Osteocyte (in vitro differentiated cells): ENCODE results near the gene IL1RAP. TPM values are rescaled to one million over a fixed set of nuclear protein-coding genes. Genes with fewer than 3 reads are reported as not detected.

Source experiments
- DNase-seq: peaks from one replicate; pipeline ENCODE4 v3.0.0; 2021; ENCODE audit warnings: mixed read lengths; ENCODE audit not compliant: unreplicated experiment; ENCODE audit errors: extremely low spot score
- H3K27ac Mint-ChIP-seq: one replicate; pipeline ENCODE4 v1.8.0; 2021; ENCODE audit warnings: mild to moderate bottlenecking, mixed read lengths; ENCODE audit not compliant: unreplicated experiment
- H3K27me3 Mint-ChIP-seq: one replicate; pipeline ENCODE4 v1.8.0; 2021; ENCODE audit warnings: mixed read lengths; ENCODE audit not compliant: unreplicated experiment
- H3K36me3 Mint-ChIP-seq: one replicate; pipeline ENCODE4 v1.8.0; 2021; ENCODE audit warnings: mixed read lengths; ENCODE audit not compliant: unreplicated experiment
- H3K4me1 Mint-ChIP-seq: one replicate; pipeline ENCODE4 v1.8.0; 2021; ENCODE audit warnings: mixed read lengths; ENCODE audit not compliant: unreplicated experiment
- H3K4me3 Mint-ChIP-seq: one replicate; pipeline ENCODE4 v1.8.0; 2021; ENCODE audit warnings: mild to moderate bottlenecking, moderate library complexity, mixed read lengths; ENCODE audit not compliant: unreplicated experiment
- H3K9me3 Mint-ChIP-seq: one replicate; pipeline ENCODE4 v1.8.0; 2021; ENCODE audit warnings: mixed read lengths; ENCODE audit not compliant: unreplicated experiment
- total RNA-seq: library from RNA; stranded (reverse); gene quantifications from 2 replicates; pipeline ENCODE4 v1.2.1, GENCODE V29; 2021
- TF ChIP-seq, protein P1 (sequence below): fragments of 200-600 bp; sonication (generic); IDR thresholded peaks from 2 replicates; pipeline ENCODE4 v1.5.0; 2021; ENCODE audit warnings: antibody characterized with exemption, mild to moderate bottlenecking, moderate library complexity

IL1RAP gene
- total RNA-seq, 1 donor from 2014 or later: 29.3 TPM

DNA sequence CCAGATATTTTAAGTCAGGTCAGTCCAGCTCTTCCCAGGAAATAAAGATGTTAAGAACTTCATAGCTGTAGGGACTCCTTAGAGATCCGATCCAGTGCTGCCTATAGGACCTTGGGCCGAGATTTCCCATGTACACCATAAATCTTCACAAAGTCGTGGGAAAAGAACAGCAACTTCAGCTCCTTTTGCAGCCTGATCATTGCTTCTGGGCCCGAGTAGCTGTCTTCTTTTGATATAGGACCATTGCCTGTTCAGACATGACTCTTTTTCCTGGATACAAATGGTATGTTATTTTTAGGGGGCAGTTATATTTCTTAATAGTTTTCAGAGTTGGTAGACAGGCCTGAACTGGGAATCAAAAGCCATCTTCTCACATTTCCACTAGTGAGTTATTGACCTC is 20.5 kb downstream of the IL1RAP start:
- H3K36me3 Mint-ChIP-seq: peaks cover 4% of the 10 kb centered on the region
- TF ChIP-seq, protein P1, sequence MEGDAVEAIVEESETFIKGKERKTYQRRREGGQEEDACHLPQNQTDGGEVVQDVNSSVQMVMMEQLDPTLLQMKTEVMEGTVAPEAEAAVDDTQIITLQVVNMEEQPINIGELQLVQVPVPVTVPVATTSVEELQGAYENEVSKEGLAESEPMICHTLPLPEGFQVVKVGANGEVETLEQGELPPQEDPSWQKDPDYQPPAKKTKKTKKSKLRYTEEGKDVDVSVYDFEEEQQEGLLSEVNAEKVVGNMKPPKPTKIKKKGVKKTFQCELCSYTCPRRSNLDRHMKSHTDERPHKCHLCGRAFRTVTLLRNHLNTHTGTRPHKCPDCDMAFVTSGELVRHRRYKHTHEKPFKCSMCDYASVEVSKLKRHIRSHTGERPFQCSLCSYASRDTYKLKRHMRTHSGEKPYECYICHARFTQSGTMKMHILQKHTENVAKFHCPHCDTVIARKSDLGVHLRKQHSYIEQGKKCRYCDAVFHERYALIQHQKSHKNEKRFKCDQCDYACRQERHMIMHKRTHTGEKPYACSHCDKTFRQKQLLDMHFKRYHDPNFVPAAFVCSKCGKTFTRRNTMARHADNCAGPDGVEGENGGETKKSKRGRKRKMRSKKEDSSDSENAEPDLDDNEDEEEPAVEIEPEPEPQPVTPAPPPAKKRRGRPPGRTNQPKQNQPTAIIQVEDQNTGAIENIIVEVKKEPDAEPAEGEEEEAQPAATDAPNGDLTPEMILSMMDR: no peak
- no peaks in the 10 kb centered on the region for H3K9me3 Mint-ChIP-seq
- peaks cover 17% of the 10 kb centered on the region for H3K4me1 Mint-ChIP-seq
- no peaks in the 10 kb centered on the region for H3K27me3 Mint-ChIP-seq
- no peak for DNase-seq
- H3K27ac Mint-ChIP-seq: peak overlapping the region; percentile 90
- H3K4me3 Mint-ChIP-seq: no peak overlapping the region

DNA sequence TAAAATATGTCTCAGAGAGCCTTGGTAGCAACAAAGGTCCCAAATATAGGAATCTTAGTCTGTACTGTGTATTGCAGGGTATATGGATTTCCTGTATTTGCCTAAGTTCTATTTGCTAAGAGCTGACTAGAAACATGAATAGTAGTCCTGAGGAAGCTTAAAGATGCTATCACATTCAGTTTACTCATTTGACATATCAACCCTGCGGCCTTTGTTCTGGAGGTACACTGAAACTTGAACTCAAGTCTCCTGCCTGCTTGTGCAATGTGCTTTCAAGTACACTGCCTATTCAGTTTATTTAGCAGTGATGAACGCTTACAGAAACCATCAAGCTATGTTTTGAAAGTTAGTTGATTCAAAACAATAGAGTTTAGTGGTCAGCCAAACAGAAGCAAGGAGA is 21.1 kb downstream of the IL1RAP start:
- no peak overlapping the region for H3K27ac Mint-ChIP-seq
- H3K36me3 Mint-ChIP-seq: peaks cover 4% of the 10 kb centered on the region
- no peaks in the 10 kb centered on the region for H3K9me3 Mint-ChIP-seq
- H3K4me3 Mint-ChIP-seq: no peak overlapping the region
- H3K27me3 Mint-ChIP-seq: no peaks in the 10 kb centered on the region
- DNase-seq: no peak
- TF ChIP-seq, protein P1: no peak
- H3K4me1 Mint-ChIP-seq: peaks cover 17% of the 10 kb centered on the region

DNA sequence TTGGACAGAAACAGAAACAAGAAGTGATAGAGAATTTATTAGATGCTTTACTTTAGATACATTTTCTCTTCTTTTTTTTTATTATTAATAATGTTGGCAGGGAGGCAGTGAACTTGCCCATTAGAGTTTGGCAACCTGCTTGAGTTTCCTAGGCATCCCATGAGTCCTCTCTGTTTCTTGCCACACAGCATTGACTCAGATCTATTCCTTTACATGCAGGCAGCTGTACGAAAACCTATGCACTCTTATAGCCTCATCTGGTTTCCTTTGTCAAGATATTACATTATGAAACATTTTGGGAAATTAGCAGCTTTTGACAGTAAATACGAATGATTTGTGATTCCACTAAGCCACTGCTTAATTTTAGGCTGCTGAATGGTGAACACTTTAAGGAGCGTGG is 23.3 kb downstream of the IL1RAP start:
- TF ChIP-seq, protein P1: no peak
- Mint-ChIP-seq H3K4me3 (no peak overlapping the region), H3K4me1 (peaks cover 17% of the 10 kb centered on the region), H3K36me3 (peaks cover 2% of the 10 kb centered on the region), H3K27me3 (no peaks in the 10 kb centered on the region), H3K27ac (no peak overlapping the region), H3K9me3 (no peaks in the 10 kb centered on the region)
- DNase-seq: no peak

DNA sequence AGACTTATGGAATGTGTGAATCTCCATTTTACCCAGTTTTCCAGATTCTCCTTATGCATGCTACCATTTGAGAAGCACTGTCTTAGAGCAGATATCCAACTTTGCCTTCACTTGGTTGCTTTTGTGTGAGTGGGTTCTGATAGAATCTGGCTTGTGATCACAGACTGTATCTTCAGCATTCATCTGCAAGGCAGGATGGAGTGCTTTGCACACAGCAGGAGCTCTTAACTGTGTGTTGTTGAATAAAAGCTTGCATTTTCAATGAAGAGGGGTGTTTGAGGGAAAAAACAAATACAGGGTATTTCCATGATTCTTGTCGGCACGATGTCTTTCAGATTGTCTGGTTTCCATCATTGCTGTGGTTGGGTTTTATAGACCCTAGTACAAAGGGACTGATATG is 24.4 kb downstream of the IL1RAP start:
- H3K27me3 Mint-ChIP-seq: no peaks in the 10 kb centered on the region
- H3K36me3 Mint-ChIP-seq: no peaks in the 10 kb centered on the region
- TF ChIP-seq, protein P1: no peak
- H3K9me3 Mint-ChIP-seq: no peaks in the 10 kb centered on the region
- no peak overlapping the region for H3K27ac Mint-ChIP-seq
- DNase-seq: no peak
- peaks cover 13% of the 10 kb centered on the region for H3K4me1 Mint-ChIP-seq
- no peak overlapping the region for H3K4me3 Mint-ChIP-seq

DNA sequence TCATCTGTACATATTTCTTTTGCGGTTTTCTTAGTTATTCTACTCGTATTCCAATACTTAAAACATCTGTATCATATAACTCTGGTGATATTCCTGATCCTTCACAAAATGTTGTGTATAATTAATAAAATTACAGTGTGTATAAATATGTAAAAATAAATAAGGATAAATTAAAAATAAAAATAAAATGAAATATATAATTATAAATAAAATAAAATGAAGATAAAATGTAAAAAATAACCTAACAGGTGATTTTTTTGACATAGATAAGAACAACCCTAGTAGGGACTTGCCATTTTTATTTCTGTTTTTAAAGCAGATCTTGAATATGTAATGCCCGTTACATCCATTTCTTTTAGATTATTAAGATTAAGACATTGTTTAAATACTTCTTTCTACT is 25.6 kb downstream of the IL1RAP start:
- Mint-ChIP-seq H3K9me3 (no peaks in the 10 kb centered on the region), H3K4me3 (no peak overlapping the region), H3K36me3 (no peaks in the 10 kb centered on the region), H3K27me3 (no peaks in the 10 kb centered on the region), H3K27ac (no peak overlapping the region), H3K4me1 (peaks cover 2% of the 10 kb centered on the region)
- DNase-seq: no peak
- TF ChIP-seq, protein P1: no peak
